ENCODE results near the gene ZNF483. TPM values are rescaled to one million over a fixed set of nuclear protein-coding genes. Genes with fewer than 3 reads are reported as not detected.

ZNF483 gene
- total and polyA plus RNA-seq, 9 of the 15 experiments (the other 6 are each of a cell fraction or from before 2014, with no cell fraction given): 0.04 to 1.0 (median 0.38) TPM

DNA sequence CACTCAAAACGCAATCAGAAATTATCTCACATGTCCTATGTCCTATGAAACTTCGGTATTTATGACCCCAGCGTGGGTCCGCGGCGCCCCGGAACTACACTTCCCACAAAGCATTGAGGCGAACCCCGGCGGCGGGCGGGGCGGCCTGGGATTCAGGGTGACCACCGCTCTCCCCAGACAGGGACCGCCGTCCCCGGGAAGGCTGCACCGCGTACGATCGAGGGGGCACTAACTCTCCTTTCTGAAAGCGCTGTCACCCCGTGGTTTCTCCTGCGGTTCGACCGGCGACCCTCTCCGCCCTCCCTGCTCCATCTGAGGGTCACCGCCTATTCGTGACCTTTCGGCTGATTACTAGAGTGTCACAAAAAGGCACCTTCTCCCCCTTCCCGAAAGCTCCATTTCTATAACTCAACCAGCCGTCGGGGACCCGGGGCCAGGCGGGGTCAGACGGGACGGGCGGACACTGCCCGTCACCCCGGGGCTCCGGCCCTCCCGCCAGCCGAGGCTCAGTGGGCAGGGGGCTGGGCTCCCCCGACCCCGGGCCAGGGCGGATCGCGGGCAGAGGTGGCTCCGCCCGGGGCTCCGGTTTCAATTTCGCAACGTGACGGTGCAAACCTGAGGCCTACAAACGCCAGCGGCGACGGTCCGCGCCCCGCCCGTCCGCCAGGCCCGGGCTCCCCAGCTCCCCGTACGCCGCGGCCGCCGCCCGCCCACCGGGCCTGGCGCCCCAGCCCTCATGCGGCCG lies 42.1 kb upstream of the ZNF483 start (continued):
- TF ChIP-seq, protein P1, sequence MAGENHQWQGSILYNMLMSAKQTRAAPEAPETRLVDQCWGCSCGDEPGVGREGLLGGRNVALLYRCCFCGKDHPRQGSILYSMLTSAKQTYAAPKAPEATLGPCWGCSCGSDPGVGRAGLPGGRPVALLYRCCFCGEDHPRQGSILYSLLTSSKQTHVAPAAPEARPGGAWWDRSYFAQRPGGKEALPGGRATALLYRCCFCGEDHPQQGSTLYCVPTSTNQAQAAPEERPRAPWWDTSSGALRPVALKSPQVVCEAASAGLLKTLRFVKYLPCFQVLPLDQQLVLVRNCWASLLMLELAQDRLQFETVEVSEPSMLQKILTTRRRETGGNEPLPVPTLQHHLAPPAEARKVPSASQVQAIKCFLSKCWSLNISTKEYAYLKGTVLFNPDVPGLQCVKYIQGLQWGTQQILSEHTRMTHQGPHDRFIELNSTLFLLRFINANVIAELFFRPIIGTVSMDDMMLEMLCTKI (IDR thresholded peaks at IDR 0.05; ENCODE audit: partially characterized antibody): no peak
- peak; percentile 51 for TF ChIP-seq PRPF4 (IDR thresholded peaks at IDR 0.05; ENCODE audit: insufficient read depth, low read depth, low read length, poor library complexity, severe bottlenecking)
- no peak for TF ChIP-seq TAF7 (tag; IDR thresholded peaks at IDR 0.05)
- no peak for TF ChIP-seq FOXM1 (IDR thresholded peaks at IDR 0.05; ENCODE audit: low read depth)
- TF ChIP-seq FOXM1 (CRISPR knock-in tag; IDR thresholded peaks at IDR 0.05; ENCODE audit: low read depth): no peak; the same call in 1 of the 2 replicates
- TF ChIP-seq, protein P2, sequence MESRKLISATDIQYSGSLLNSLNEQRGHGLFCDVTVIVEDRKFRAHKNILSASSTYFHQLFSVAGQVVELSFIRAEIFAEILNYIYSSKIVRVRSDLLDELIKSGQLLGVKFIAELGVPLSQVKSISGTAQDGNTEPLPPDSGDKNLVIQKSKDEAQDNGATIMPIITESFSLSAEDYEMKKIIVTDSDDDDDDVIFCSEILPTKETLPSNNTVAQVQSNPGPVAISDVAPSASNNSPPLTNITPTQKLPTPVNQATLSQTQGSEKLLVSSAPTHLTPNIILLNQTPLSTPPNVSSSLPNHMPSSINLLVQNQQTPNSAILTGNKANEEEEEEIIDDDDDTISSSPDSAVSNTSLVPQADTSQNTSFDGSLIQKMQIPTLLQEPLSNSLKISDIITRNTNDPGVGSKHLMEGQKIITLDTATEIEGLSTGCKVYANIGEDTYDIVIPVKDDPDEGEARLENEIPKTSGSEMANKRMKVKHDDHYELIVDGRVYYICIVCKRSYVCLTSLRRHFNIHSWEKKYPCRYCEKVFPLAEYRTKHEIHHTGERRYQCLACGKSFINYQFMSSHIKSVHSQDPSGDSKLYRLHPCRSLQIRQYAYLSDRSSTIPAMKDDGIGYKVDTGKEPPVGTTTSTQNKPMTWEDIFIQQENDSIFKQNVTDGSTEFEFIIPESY (CRISPR knock-in tag; IDR thresholded peaks at IDR 0.05): no peak
- no peak for TF ChIP-seq SRSF1 (IDR thresholded peaks at IDR 0.05; ENCODE audit: low read depth, low read length)
- TF ChIP-seq ZNF133 (CRISPR knock-in tag; IDR thresholded peaks at IDR 0.05): no peak
- TF ChIP-seq, protein P3, sequence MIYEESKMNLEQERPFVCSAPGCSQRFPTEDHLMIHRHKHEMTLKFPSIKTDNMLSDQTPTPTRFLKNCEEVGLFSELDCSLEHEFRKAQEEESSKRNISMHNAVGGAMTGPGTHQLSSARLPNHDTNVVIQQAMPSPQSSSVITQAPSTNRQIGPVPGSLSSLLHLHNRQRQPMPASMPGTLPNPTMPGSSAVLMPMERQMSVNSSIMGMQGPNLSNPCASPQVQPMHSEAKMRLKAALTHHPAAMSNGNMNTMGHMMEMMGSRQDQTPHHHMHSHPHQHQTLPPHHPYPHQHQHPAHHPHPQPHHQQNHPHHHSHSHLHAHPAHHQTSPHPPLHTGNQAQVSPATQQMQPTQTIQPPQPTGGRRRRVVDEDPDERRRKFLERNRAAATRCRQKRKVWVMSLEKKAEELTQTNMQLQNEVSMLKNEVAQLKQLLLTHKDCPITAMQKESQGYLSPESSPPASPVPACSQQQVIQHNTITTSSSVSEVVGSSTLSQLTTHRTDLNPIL (CRISPR knock-in tag; IDR thresholded peaks at IDR 0.05): no peak
- TF ChIP-seq SAFB2 (IDR thresholded peaks at IDR 0.05; ENCODE audit: borderline replicate concordance, low read depth, low read length, severe bottlenecking): no peak
- TF ChIP-seq CCAR2 (IDR thresholded peaks at IDR 0.05; ENCODE audit: low read depth, low read length): no peak
- TF ChIP-seq, protein P4, sequence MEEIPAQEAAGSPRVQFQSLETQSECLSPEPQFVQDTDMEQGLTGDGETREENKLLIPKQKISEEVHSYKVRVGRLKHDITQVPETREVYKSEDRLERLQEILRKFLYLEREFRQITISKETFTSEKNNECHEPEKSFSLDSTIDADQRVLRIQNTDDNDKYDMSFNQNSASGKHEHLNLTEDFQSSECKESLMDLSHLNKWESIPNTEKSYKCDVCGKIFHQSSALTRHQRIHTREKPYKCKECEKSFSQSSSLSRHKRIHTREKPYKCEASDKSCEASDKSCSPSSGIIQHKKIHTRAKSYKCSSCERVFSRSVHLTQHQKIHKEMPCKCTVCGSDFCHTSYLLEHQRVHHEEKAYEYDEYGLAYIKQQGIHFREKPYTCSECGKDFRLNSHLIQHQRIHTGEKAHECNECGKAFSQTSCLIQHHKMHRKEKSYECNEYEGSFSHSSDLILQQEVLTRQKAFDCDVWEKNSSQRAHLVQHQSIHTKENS (CRISPR knock-in tag; IDR thresholded peaks at IDR 0.05): no peak
- 0 out of 2 replicates have a peak, but pooled peaks have one; percentile 18 for TF ChIP-seq MTA3 (IDR thresholded peaks at IDR 0.05; ENCODE audit: borderline replicate concordance)
- TF ChIP-seq NCOA6 (IDR thresholded peaks at IDR 0.05): peak; percentile 95
- no peak for TF ChIP-seq HOXB6 (CRISPR knock-in tag; IDR thresholded peaks at IDR 0.05; ENCODE audit: borderline replicate concordance)
- TF ChIP-seq KAT8 (IDR thresholded peaks at IDR 0.05; ENCODE audit: low read depth): no peak
- TF ChIP-seq ZNF583 (CRISPR knock-in tag; IDR thresholded peaks at IDR 0.05): no peak
- TF ChIP-seq ELF1 (tag; IDR thresholded peaks at IDR 0.05): no peak
- TF ChIP-seq ZNF324 (CRISPR knock-in tag; IDR thresholded peaks at IDR 0.05): no peak
- TF ChIP-seq RHOXF2B (CRISPR knock-in tag; conservative IDR thresholded peaks at IDR 0.05): no peak
- TF ChIP-seq, protein P5, sequence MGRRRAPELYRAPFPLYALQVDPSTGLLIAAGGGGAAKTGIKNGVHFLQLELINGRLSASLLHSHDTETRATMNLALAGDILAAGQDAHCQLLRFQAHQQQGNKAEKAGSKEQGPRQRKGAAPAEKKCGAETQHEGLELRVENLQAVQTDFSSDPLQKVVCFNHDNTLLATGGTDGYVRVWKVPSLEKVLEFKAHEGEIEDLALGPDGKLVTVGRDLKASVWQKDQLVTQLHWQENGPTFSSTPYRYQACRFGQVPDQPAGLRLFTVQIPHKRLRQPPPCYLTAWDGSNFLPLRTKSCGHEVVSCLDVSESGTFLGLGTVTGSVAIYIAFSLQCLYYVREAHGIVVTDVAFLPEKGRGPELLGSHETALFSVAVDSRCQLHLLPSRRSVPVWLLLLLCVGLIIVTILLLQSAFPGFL (CRISPR knock-in tag; IDR thresholded peaks at IDR 0.05): no peak
- TF ChIP-seq HNRNPL (IDR thresholded peaks at IDR 0.05; ENCODE audit: low read depth, low read length): no peak

Data from K562 (cell line).